Epidermal melanocyte (primary cell): ENCODE measurements around the gene KRT33B.
A peak's percentile ranks its signal among the peaks of the same experiment; 100 is the strongest.

ENCODE experiments used
- DNase-seq: peaks from one replicate; pipeline ENCODE4 v3.0.0; 2011; ENCODE audit warnings: low spot score; ENCODE audit not compliant: insufficient read length

Gene KRT33B

DNA sequence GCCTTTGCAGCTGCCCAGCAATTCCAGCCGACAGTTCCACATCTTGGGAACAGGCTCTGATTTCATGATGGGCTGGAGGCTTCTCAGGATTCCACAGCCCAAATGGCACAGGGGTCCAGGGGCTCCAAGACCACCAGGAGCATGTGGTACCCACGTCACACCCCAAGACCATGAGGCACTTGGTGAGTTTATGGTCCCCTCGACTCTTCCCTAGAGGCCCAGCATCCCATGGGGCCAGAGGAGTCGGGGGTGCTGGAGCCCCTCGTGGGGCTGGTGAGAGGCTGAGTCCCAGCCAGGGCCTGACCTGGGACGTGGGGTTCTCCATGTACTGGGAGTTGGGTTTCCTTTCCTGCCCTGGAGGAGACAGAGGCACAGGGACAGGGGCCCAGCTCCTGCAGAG is 44.0 kb downstream of the KRT33B start:
- no peak for DNase-seq

DNA sequence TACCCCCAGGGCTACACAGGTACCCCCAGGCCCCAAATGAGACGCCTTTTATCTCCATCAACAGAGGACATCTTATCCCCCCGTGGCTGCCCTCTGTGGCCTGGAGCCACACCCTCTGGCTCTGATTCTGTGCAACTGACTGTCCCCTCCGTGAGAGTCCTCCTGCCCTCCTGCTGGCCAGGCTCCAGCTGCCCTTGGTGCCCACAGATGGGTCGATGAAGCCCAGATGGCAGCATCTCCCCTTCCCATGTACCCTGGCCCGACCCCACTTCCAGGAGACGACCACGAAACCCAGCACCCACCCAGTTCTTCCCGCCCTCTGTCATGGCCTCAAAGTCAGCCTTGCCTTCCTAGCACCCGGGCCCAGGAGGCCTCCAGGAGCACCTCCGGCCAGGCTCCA is 44.5 kb downstream of the KRT33B start:
- DNase-seq, result no peak

DNA sequence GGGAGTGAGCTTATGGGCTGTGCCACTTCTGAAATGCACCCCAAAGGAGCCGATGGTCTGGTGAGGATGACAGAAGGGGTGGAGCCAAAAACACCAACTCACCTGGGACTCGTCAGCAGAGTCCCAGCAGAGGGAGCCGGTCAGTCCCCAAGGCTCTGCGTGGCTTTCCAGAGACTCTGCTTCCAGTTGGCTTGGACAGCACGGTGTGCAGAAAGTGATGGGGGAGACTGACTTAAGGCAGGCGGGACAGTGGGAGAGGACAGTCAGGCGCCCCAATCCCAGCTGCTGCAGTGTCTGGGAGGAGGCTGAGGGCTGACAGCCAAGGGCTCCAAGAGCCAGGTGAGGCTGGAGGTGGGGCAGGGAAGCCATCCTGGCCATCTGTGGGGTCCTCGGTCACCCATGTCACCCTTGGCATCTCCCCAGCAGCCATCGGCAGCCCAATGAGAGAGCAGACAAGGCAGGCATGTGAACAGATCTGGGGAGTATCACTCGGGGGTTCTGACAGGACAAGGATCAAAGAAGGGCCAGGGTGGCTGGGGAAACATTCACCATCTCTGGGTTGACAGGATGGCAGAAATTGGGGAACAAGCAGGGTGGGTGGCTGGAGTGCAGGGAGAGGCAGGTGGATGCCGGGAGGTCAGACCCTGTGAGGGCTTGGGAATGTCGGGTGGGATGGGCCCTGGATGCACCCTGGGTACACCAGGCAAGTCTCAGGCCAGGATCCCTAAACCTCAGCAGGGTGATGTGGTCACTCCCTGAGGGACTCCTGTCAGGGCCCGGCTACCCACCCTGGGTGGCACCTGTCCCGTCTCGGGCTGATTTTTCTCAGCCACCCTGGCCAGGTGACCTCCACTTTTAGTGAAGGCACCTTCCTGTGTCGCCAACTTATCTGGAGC is 45.2 kb downstream of the KRT33B start:
- DNase-seq, result no peak

DNA sequence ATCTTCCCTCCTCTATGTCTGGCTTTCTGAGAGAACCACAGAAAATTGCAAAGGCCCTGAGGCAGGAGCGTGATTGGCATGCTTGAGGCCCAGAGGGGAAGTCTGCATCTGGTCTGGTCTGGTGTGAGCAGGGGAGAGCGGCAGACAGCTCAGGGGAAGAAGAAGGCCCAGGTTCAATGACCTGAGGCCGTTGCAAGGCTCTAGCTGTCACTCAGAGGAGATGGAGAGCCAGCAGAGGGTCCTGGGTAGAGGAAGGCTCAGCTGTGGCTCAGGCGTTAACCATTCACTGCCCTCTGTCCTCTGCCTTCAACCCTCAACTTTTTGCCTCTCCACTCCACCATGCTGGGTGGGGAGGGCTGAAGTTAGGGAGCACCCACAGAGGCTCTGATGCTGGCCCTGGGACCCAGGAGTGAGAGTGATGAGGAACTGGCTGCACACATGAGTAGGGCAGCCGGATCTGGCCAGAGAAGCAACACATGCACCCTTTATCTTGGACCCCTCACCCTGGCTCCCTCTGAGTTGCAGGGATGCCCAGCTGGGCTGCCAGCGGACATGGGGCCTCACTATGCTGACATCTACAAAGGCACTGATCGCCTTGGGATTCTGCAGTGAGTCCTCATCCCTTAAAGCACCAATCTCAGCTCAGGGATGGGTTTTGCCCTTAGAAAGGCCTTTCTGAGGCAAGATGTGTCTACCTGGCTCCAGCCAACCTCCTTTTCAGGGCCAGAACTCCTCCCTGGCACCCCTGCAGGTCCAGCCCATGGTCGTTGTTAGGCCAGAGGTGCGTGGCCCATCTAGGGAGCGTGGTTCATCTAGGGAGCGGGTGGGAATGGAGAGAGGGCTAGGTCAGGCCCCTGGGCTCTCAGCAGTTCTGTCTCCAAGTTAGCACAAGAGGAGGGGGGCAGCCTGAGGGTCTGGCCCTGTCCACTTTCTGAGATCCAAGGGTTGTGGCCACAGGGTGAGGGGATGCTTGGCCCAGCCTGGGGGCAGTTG is 46.4 kb downstream of the KRT33B start:
- DNase-seq, result no peak

DNA sequence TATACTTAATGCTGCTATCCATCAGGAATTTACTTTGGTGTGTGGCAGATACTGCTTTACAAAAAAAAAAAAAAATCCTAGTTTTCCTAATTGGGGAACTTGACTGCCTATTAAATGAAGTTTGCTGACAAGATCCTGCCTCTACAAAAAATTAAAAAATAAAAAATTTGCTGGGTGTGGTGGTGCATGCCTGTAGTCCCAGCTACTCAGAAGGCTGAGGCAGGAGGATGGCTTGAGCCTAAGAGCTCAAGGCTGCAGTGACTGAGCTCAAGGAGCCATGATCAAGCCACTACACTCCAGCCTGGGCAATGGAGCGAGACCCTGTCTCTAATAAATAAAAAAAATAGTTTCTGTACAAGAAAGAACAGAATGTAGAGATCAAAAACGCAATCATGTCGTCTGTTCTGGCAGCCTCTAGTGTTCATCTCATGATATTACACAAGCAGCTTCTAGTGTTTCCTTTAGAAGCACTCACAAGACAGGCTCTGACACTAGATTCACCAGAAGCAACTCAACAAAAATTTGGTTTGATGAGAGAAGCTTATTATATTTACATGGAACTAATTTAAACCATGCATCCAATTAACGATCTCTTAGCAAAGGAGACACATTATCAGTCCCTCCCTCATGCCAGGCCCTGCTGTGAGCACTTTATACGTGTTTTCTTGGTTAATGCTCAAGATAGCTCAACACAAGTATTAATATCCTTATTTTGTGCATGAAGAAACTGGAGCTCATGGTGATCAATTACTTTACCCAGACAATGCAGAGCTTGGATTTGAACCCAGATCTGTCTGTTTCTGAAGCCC is 47.3 kb downstream of the KRT33B start:
- DNase-seq, result peak; percentile 31

DNA sequence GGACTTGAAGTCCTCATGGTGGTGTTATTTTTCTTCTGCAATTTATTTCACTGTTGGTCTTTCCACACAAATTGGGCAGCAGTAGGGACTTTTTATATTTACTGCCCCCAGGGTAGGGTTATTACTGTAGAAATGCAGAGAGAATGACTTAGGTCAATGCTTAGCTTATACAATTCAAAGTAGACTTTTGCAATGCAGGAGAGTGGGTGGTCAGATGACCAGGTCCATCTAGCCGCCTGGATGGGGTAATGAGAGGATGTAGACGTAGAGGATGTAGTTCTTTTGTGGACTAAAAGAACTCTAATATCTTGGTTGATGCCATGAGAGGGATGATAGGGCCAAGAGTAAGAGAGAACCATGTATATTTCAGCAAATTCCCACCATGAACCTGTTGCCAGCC is 51.4 kb downstream of the KRT33B start:
- no peak for DNase-seq

DNA sequence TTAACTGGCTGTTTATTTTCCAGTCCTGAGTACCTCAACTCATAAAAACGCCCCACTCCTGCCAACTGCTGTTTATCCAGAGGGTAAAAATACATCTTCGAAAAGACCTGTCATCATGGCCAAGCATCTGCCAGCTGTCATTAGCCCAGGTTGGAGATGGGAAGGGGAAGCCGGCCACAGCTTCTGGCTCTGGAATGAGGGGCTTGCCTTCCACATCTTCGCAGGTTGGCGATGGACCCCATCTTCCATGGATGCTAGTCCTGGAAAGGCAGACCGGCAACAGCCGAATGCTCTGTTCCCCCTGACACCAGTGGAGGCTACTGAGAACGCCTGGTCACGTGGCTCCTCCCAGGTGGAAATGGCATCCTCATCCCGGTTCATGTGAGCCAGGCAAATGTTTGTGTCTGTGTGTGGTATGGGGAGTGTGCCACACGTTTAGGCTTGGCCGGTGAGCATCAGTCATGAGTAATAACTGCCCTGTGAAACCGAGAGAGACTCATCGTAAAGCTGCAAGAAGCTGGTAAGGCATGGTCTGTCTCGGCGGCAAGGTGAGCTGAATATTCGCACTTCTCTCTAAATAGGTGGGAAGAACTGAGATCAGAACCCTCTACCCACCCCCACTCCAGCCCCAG is 53.7 kb downstream of the KRT33B start:
- DNase-seq, result no peak

DNA sequence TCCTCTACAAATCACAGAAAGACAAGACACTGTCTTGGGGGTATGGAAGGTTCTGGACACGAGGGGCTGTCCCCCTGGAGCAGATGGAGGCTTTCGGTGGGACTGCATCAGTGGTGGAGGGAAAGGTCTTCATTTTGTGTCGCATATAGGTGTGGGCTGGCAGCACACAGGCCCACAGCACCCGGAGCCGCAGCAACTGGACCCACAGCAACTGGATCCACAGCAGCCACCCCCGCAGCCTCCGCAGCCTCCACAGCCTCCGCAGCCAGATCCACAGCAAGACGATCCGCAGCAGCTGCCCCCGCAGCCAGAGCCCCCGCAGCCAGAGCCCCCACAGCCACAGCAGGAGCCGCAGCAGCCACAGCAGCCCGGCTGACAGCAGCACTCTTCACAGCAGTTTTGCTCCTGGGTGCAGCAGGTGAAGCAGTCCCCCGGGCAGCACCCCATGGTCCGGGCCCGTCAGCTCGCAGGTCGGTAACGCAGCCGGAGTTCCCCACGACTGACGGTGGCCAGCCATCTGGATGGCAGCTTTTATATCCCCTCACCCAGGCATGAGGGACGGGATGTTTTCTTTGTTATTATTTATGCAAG is 54.3 kb downstream of the KRT33B start, which contains the start of gene KRTAP17-1:
Gene KRTAP17-1, minus strand, starts transcription at position 507 of the 591 bp plus-strand sequence. Its CDS starts 60 bp downstream, at position 447.
- no peak for DNase-seq
